ENCODE results near the gene WDR26. TPM values are rescaled to one million over a fixed set of nuclear protein-coding genes. Genes with fewer than 3 reads are reported as not detected.
A peak's percentile ranks its signal among the peaks of the same experiment; 100 is the strongest.

WDR26 gene
- total RNA-seq, 3 donors from 2014 or later (not counting 1 experiment from before 2014, with no cell fraction given), result 244 to 310 (median 261) TPM

DNA sequence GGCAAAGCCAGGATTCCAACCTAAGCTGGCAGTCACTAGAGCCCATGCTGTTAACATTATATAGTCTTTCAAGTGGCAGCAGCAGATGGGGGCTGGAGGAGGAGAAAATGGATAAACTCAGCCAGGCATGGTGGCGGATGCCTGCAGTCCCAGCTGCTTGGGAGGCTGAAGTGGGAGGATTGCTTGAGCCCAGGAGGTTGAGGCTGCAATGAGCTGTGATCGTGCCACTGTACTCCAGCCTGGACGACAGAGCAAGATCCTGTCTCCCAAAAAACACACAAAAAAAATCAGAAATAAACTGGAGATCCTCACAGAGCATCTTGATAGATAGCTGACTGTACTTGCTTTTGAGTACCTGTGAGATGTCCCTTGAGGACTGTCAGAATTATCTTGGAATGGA lies 13.4 kb upstream of the WDR26 start:
- DNase-seq (no peak), ATAC-seq (no peak)
- no peak overlapping the region for H3K4me3 Mint-ChIP-seq
- TF ChIP-seq, protein P1, sequence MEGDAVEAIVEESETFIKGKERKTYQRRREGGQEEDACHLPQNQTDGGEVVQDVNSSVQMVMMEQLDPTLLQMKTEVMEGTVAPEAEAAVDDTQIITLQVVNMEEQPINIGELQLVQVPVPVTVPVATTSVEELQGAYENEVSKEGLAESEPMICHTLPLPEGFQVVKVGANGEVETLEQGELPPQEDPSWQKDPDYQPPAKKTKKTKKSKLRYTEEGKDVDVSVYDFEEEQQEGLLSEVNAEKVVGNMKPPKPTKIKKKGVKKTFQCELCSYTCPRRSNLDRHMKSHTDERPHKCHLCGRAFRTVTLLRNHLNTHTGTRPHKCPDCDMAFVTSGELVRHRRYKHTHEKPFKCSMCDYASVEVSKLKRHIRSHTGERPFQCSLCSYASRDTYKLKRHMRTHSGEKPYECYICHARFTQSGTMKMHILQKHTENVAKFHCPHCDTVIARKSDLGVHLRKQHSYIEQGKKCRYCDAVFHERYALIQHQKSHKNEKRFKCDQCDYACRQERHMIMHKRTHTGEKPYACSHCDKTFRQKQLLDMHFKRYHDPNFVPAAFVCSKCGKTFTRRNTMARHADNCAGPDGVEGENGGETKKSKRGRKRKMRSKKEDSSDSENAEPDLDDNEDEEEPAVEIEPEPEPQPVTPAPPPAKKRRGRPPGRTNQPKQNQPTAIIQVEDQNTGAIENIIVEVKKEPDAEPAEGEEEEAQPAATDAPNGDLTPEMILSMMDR (IDR thresholded peaks at IDR 0.05), result no peak
- Histone ChIP-seq H3K4me1 (ENCODE audit: control insufficient read depth, insufficient read depth, low read length) (no peaks in the 10 kb centered on the region), H3K27me3 (ENCODE audit: control insufficient read depth, insufficient read depth, low read length) (no peaks in the 10 kb centered on the region), H3K27ac (ENCODE audit: low read length) (no peak overlapping the region), H3K36me3 (ENCODE audit: control insufficient read depth, insufficient read depth, low read length) (no peaks in the 10 kb centered on the region), H3K9me3 (ENCODE audit: control insufficient read depth, insufficient read depth, low read length) (no peaks in the 10 kb centered on the region), H3K4me3 (ENCODE audit: low read length) (no peak overlapping the region)
- H3K36me3 Mint-ChIP-seq, result no peaks in the 10 kb centered on the region
- H3K9me3 Mint-ChIP-seq, result no peaks in the 10 kb centered on the region
- WGBS (ENCODE audit: insufficient coverage), result 100% methylated on average over 3 of the region's 3 CpGs
- intact Hi-C loops (cut with micrococcal nuclease), result no loop called here
- H3K4me1 Mint-ChIP-seq, result peaks cover 4 to 11% of the 10 kb centered on the region in 2 donors
- no peak overlapping the region for H3K27ac Mint-ChIP-seq
- H3K27me3 Mint-ChIP-seq (ENCODE audit: low read depth in 2 of 2), result no peaks in the 10 kb centered on the region

DNA sequence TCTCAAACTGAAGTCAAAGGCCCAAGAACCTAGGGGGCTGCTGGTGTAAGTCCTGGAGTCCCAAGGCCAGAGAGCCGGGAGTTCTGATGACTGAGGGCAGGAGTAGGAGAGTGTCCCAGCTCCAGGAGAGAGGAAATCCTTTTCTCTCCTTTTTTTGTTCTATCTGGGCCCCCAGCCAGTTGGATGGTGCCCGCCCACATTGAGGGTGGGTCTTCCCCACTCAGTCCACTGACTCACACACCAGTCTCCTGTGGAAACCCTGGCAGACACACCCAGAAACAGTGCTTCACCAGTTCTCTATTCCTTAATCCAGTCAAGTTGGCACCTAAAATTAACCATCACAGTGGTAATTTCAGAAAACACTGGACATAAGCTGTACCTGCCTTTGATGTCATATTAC lies 12.7 kb upstream of the WDR26 start:
- Mint-ChIP-seq H3K4me1 (peaks cover 4 to 11% of the 10 kb centered on the region in 2 donors), H3K27ac (no peak overlapping the region), H3K36me3 (no peaks in the 10 kb centered on the region), H3K4me3 (no peak overlapping the region), H3K9me3 (no peaks in the 10 kb centered on the region), H3K27me3 (ENCODE audit: low read depth in 2 of 2) (no peaks in the 10 kb centered on the region)
- DNase-seq (no peak), ATAC-seq (no peak)
- 95% methylated on average over 2 of the region's 2 CpGs for WGBS (ENCODE audit: insufficient coverage)
- H3K4me1 ChIP-seq (ENCODE audit: control insufficient read depth, insufficient read depth, low read length), result no peaks in the 10 kb centered on the region
- H3K27ac ChIP-seq (ENCODE audit: low read length), result no peak overlapping the region
- H3K4me3 ChIP-seq (ENCODE audit: low read length), result no peak overlapping the region
- H3K9me3 ChIP-seq (ENCODE audit: control insufficient read depth, insufficient read depth, low read length), result no peaks in the 10 kb centered on the region
- H3K36me3 ChIP-seq (ENCODE audit: control insufficient read depth, insufficient read depth, low read length), result no peaks in the 10 kb centered on the region
- intact Hi-C loops (cut with micrococcal nuclease), result no loop called here
- no peaks in the 10 kb centered on the region for H3K27me3 ChIP-seq (ENCODE audit: control insufficient read depth, insufficient read depth, low read length)
- TF ChIP-seq, protein P1 (IDR thresholded peaks at IDR 0.05), result no peak

DNA sequence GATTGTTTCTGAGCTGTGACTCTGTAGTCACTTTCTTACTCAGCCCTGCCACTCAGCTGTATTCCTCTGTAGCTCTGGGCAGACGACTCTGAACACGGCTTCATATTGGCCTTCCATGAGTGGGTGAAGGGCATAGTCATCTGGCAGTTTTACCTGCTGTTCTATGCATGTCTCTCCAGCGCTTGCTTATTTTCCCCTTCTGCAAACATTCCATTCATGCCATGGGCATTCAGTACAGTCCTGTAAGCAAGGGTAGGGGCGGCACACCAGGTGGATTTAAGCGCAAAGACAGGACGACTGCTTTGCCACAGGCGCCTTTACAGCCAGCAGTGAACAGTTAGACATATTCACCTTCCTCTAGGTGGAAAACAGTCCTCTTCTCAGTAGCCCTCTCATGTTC lies 4.4 kb upstream of the WDR26 start:
- Histone ChIP-seq H3K4me3 (ENCODE audit: low read length) (no peak overlapping the region), H3K4me1 (ENCODE audit: control insufficient read depth, insufficient read depth, low read length) (peaks cover 7% of the 10 kb centered on the region), H3K27me3 (ENCODE audit: control insufficient read depth, insufficient read depth, low read length) (no peaks in the 10 kb centered on the region), H3K9me3 (ENCODE audit: control insufficient read depth, insufficient read depth, low read length) (no peaks in the 10 kb centered on the region), H3K36me3 (ENCODE audit: control insufficient read depth, insufficient read depth, low read length) (peaks cover 3% of the 10 kb centered on the region), H3K27ac (ENCODE audit: low read length) (no peak overlapping the region)
- Mint-ChIP-seq H3K27me3 (ENCODE audit: low read depth in 2 of 2) (no peaks in the 10 kb centered on the region), H3K27ac (no peak overlapping the region), H3K9me3 (no peaks in the 10 kb centered on the region), H3K36me3 (no peaks in the 10 kb centered on the region), H3K4me3 (no peak overlapping the region), H3K4me1 (peaks cover 16 to 17% of the 10 kb centered on the region in 2 donors)
- intact Hi-C loops (cut with micrococcal nuclease), result no loop called here
- ATAC-seq (no peak), DNase-seq (no peak)
- TF ChIP-seq, protein P1 (IDR thresholded peaks at IDR 0.05), result no peak
- WGBS (ENCODE audit: insufficient coverage), result 93% methylated on average over 7 of the region's 7 CpGs

DNA sequence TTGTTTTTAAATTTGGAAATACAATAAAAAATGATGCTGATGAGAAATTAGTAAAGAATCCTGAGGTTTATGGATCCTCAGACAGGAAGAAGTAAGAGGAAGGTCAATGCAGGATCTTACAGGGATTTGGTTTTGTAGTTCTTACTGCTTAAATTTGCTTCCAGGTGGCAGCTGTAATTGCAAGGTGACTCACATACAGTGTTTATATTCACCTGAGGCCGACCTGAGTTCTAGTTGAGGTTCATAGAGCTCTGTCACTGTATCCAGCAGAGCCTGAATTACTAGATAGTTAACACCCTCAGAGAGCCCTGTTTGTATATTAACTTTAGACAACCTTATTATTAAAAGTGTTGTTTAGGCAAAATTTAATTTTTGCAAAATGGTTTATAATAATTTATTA lies 1.4 kb upstream of the WDR26 start:
- WGBS (ENCODE audit: insufficient coverage), result 100% methylated on average over 1 of the region's 1 CpG
- H3K4me3 Mint-ChIP-seq, result peak overlapping the region; percentile 89
- H3K36me3 Mint-ChIP-seq, result no peaks in the 10 kb centered on the region
- Histone ChIP-seq H3K4me3 (ENCODE audit: low read length) (no peak overlapping the region), H3K27me3 (ENCODE audit: control insufficient read depth, insufficient read depth, low read length) (no peaks in the 10 kb centered on the region), H3K4me1 (ENCODE audit: control insufficient read depth, insufficient read depth, low read length) (peaks cover 14% of the 10 kb centered on the region), H3K36me3 (ENCODE audit: control insufficient read depth, insufficient read depth, low read length) (peaks cover 2% of the 10 kb centered on the region), H3K27ac (ENCODE audit: low read length) (peak overlapping the region; percentile 94), H3K9me3 (ENCODE audit: control insufficient read depth, insufficient read depth, low read length) (no peaks in the 10 kb centered on the region)
- peak in 1 of 2 donors; percentile 21 for DNase-seq
- TF ChIP-seq, protein P1 (IDR thresholded peaks at IDR 0.05), result no peak
- H3K27ac Mint-ChIP-seq, result peak overlapping the region; percentile 86 to 88
- peaks cover 39 to 43% of the 10 kb centered on the region in 2 donors for H3K4me1 Mint-ChIP-seq
- intact Hi-C loops (cut with micrococcal nuclease), result no loop called here
- H3K27me3 Mint-ChIP-seq (ENCODE audit: low read depth in 2 of 2), result no peaks in the 10 kb centered on the region
- no peaks in the 10 kb centered on the region for H3K9me3 Mint-ChIP-seq
- ATAC-seq, result no peak

Data from natural killer cell (primary cell).